SK-N-SH (cell line): ENCODE data around the gene ACTL10. TPM values are rescaled to one million over a fixed set of nuclear protein-coding genes. Genes with fewer than 3 reads are reported as not detected.

Experiments used
- CTCF ChIA-PET: fragments of 300-600, 350-600 bp; formaldehyde crosslinking; extraction: SDS; loops from one replicate; lab custom pipeline; 2021; lab: Yijun Ruan, JAX
- POLR2A ChIA-PET: fragments of 350-600 bp; sonication (Branson Sonifier 250); formaldehyde crosslinking; extraction: SDS; loops from one replicate; lab custom pipeline; 2020; ENCODE audit warnings: antibody characterized with exemption, inconsistent platforms; lab: Yijun Ruan, JAX
- DNase-seq: peaks from one replicate; pipeline ENCODE4 v3.0.0; 2012
- H2AFZ ChIP-seq: fragments of 200-600 bp; sonication (generic); 2 replicates; pipeline ENCODE4 v1.8.1; 2016; ENCODE audit warnings: antibody characterized with exemption, mild to moderate bottlenecking, low read depth
- H3F3A ChIP-seq: fragments of 200-600 bp; sonication (generic); replicated peaks from 2 replicates; pipeline ENCODE3; 2016; ENCODE audit warnings: antibody characterized with exemption, mild to moderate bottlenecking; ENCODE audit not compliant: insufficient read depth
- H3K27ac ChIP-seq, 2 experiments: fragments of 200-500 bp in 1 of 2; fragments of 200-600 bp in 1 of 2; sonication (Bioruptor generic) in 1 of 2; sonication (generic), shearing (Covaris generic) in 1 of 2; 2 replicates each; pipeline versions ENCODE4 v1.5.1 to v1.6.1; 2014 to 2016; ENCODE audit warnings: low read depth in 2 of 2, inconsistent platforms in 1 of 2, low read length in 1 of 2, mild to moderate bottlenecking in 1 of 2, mixed read lengths in 1 of 2
- H3K27me3 ChIP-seq: fragments of 200-600 bp; sonication (generic), shearing (Covaris generic); 2 replicates; pipeline ENCODE4 v1.6.1; 2016; ENCODE audit warnings: mixed run types; ENCODE audit not compliant: insufficient read depth
- H3K36me3 ChIP-seq, 2 experiments: fragments of 200-500 bp in 1 of 2; fragments of 200-600 bp in 1 of 2; sonication (Bioruptor generic) in 1 of 2; sonication (generic) in 1 of 2; replicated peaks in 1 of 2; 2 replicates each; pipeline versions ENCODE3 to v1.5.1; 2014 to 2016; ENCODE audit warnings: low read length in 1 of 2, mild to moderate bottlenecking in 1 of 2; ENCODE audit not compliant: insufficient read depth in 2 of 2, control insufficient read depth in 1 of 2
- H3K4me1 ChIP-seq, 2 experiments: fragments of 200-500 bp in 1 of 2; fragments of 200-600 bp in 1 of 2; sonication (Bioruptor generic) in 1 of 2; sonication (generic), shearing (Covaris generic) in 1 of 2; 2 replicates each; pipeline versions ENCODE4 v1.5.1 to v1.6.1; 2014 to 2016; ENCODE audit warnings: low read depth in 1 of 2, low read length in 1 of 2, mixed run types in 1 of 2; ENCODE audit not compliant: insufficient read depth in 2 of 2, control insufficient read depth in 1 of 2
- H3K4me2 ChIP-seq: fragments of 200-600 bp; sonication (generic), shearing (Covaris generic); 2 replicates; pipeline ENCODE4 v1.6.1; 2017; ENCODE audit warnings: mixed run types
- H3K4me3 ChIP-seq, 2 experiments: fragments of 200-500 bp in 1 of 2; fragments of 200-600 bp in 1 of 2; sonication (Bioruptor generic) in 1 of 2; sonication (generic), shearing (Covaris generic) in 1 of 2; 2 replicates each; pipeline versions ENCODE4 v1.5.1 to v1.8.1; 2014 to 2016; ENCODE audit warnings: low read depth in 2 of 2, inconsistent platforms in 1 of 2, low read length in 1 of 2, mild to moderate bottlenecking in 1 of 2, mixed read lengths in 1 of 2, moderate library complexity in 1 of 2
- H3K79me2 ChIP-seq: fragments of 200-600 bp; sonication (generic); 2 replicates; pipeline ENCODE4 v1.8.1; 2017; ENCODE audit warnings: mild to moderate bottlenecking; ENCODE audit not compliant: insufficient read depth
- H3K9ac ChIP-seq: fragments of 200-600 bp; sonication (generic); 2 replicates; pipeline ENCODE4 v1.6.1; 2017; ENCODE audit warnings: mixed run types
- H3K9me2 ChIP-seq: fragments of 200-600 bp; sonication (generic); 2 replicates; pipeline ENCODE4 v1.6.1; 2017; ENCODE audit warnings: mixed run types
- H3K9me3 ChIP-seq: fragments of 200-600 bp; sonication (generic); 2 replicates; pipeline ENCODE4 v1.6.1; 2017; ENCODE audit warnings: mixed run types, mild to moderate bottlenecking, moderate library complexity
- H4K20me1 ChIP-seq: fragments of 200-600 bp; sonication (generic); 2 replicates; pipeline ENCODE4 v1.6.1; 2017; ENCODE audit warnings: mild to moderate bottlenecking, mixed run types; ENCODE audit not compliant: insufficient read depth
- CHD2 ChIP-seq: fragments of 150-350 bp; IDR thresholded peaks from 2 replicates; pipeline ENCODE4 v1.6.1; 2018; ENCODE audit warnings: low read length; ENCODE audit not compliant: partially characterized antibody
- CTCF ChIP-seq: fragments of 200-600 bp; sonication (generic); IDR thresholded peaks from 2 replicates; pipeline ENCODE4 v1.6.1; 2017; ENCODE audit warnings: antibody characterized with exemption, mild to moderate bottlenecking, moderate library complexity
- ELF1 ChIP-seq: IDR thresholded peaks from 2 replicates; pipeline ENCODE4 v1.4.0; 2012
- FOXJ3 ChIP-seq: sonication (generic); formaldehyde crosslinking; IDR thresholded peaks from 2 replicates; pipeline ENCODE4 v1.5.1; 2020; ENCODE audit warnings: mild to moderate bottlenecking, missing genetic modification reagents
- FOXM1 ChIP-seq: IDR thresholded peaks from 2 replicates; pipeline ENCODE4 v1.4.0; 2012; ENCODE audit warnings: low read depth, mild to moderate bottlenecking
- GATA2 ChIP-seq: sonication (generic); formaldehyde crosslinking; IDR thresholded peaks from 2 replicates; pipeline ENCODE4 v1.5.0; 2020; ENCODE audit warnings: mild to moderate bottlenecking, missing genetic modification reagents
- JUND ChIP-seq: IDR thresholded peaks from 2 replicates; pipeline ENCODE4 v1.4.0; 2012
- MEF2A ChIP-seq: IDR thresholded peaks from 2 replicates; pipeline ENCODE4 v1.4.0; 2012; ENCODE audit warnings: low read depth, borderline replicate concordance
- MXI1 ChIP-seq: IDR thresholded peaks from 2 replicates; pipeline ENCODE4 v1.6.1; 2012; ENCODE audit warnings: mild to moderate bottlenecking, low read depth, low read length, improper control_type of control experiment
- NFIC ChIP-seq: IDR thresholded peaks from 2 replicates; pipeline ENCODE4 v1.4.0; 2012; ENCODE audit warnings: borderline replicate concordance
- PBX3 ChIP-seq: IDR thresholded peaks from 2 replicates; pipeline ENCODE4; 2012
- RAD21 ChIP-seq: IDR thresholded peaks from 2 replicates; pipeline ENCODE4 v1.6.1; 2012; ENCODE audit warnings: mild to moderate bottlenecking, low read length
- RFX5 ChIP-seq: IDR thresholded peaks from 2 replicates; pipeline ENCODE4 v1.6.1; 2012; ENCODE audit warnings: mild to moderate bottlenecking, improper control_type of control experiment, low read length
- SIN3A ChIP-seq: IDR thresholded peaks from 2 replicates; pipeline ENCODE4 v1.6.1; 2012; ENCODE audit warnings: low read depth, mild to moderate bottlenecking, low read length, moderate library complexity, borderline replicate concordance
- TAF1 ChIP-seq: IDR thresholded peaks from 2 replicates; pipeline ENCODE4 v1.6.1; 2012; ENCODE audit warnings: low read depth, mild to moderate bottlenecking, low read length, moderate library complexity, borderline replicate concordance
- TEAD4 ChIP-seq: IDR thresholded peaks from 2 replicates; pipeline ENCODE4 v1.4.0; 2012; ENCODE audit warnings: mild to moderate bottlenecking, borderline replicate concordance; ENCODE audit not compliant: insufficient read depth
- USF1 ChIP-seq: IDR thresholded peaks from 2 replicates; pipeline ENCODE4 v1.4.0; 2012; ENCODE audit warnings: low read depth, borderline replicate concordance
- USF2 ChIP-seq: fragments of 150-350 bp; IDR thresholded peaks from 2 replicates; pipeline ENCODE4 v1.6.1; 2017; ENCODE audit warnings: antibody characterized with exemption, low read length, low read depth, borderline replicate concordance
- YY1 ChIP-seq: IDR thresholded peaks from 2 replicates; pipeline ENCODE4 v1.4.0; 2012; ENCODE audit warnings: low read depth, mild to moderate bottlenecking
- WGBS: methylation state at CpG from one replicate; pipeline ENCODE4 v1.1.6; 2017; ENCODE audit warnings: low lambda C conversion rate; 5-methylcytosine and 5-hydroxymethylcytosine counted together
- polyA plus RNA-seq, 3 experiments: library from polyadenylated mRNA; depleted of rRNA; stranded (reverse); fragments of >200 nt; gene quantifications; 2 replicates each; pipeline ENCODE4 v1.2.3, GENCODE V29; 2012

ACTL10 gene
- polyA plus RNA-seq, 1 of the 3 experiments (the other 2 are of a cell fraction): 0.25 TPM

GRCh38 chr20:33640287-33640686 is 26.5 kb upstream of the ACTL10 start:
- ChIA-PET POLR2A (interaction anchor here (1.1 kb wide), 1 partner anchor 13 kb away, joined by 3 read pairs; no protein-coding TSS in a partner anchor), CTCF (interaction anchor here (0.7 to 1.0 kb wide), 2 partner anchors 183 to 308 kb away, joined by 3 read pairs; no protein-coding TSS in a partner anchor)
- Histone ChIP-seq H2AFZ (no peak overlapping the region), H3K4me3 (no peak overlapping the region), H3K9me2 (no peaks in the 10 kb centered on the region), H3K4me2 (no peak overlapping the region), H3F3A (no peaks in the 10 kb centered on the region), H3K27me3 (no peaks in the 10 kb centered on the region), H3K9ac (no peak overlapping the region), H3K27ac (no peak overlapping the region), H3K79me2 (no peaks in the 10 kb centered on the region), H3K36me3 (peaks cover 19 to 45% of the 10 kb centered on the region in 2 experiments), H3K9me3 (no peaks in the 10 kb centered on the region), H3K4me1 (peaks cover 0 to 5% of the 10 kb centered on the region in 2 experiments; a peak in 1 of 4 replicates)
- WGBS: 89% methylated on average over 13 of the region's 13 CpGs
- no peak for DNase-seq
- TF ChIP-seq FOXM1: no peak
- no peak for TF ChIP-seq MXI1
- no peak for TF ChIP-seq USF1
- no peak for TF ChIP-seq NFIC
- TF ChIP-seq USF2: no peak
- TF ChIP-seq YY1: no peak
- TF ChIP-seq JUND: no peak
- TF ChIP-seq ELF1: no peak
- no peak for TF ChIP-seq RAD21
- no peak for TF ChIP-seq GATA2
- TF ChIP-seq FOXJ3 (CRISPR knock-in tag): no peak
- TF ChIP-seq RFX5: no peak
- TF ChIP-seq CTCF: no peak
- no peak for TF ChIP-seq TEAD4
- TF ChIP-seq, all 33 proteins: peak for 0
- no peaks in the 10 kb centered on the region for H4K20me1 ChIP-seq

GRCh38 chr20:33644313-33645071 is 22.3 kb upstream of the ACTL10 start:
- WGBS: over 99% methylated on average over 24 of the region's 28 CpGs
- ChIA-PET POLR2A (no interaction called here), CTCF (interaction anchor here (1.1 to 1.5 kb wide), 2 partner anchors 12 to 187 kb away, joined by 3 to 5 read pairs; no protein-coding TSS in a partner anchor)

More at GRCh38 chr20:33644313-33645071, 22.3 kb upstream of the ACTL10 start:
- Histone ChIP-seq H3K4me1 (peaks cover 13 to 31% of the 10 kb centered on the region in 2 experiments; a peak in 3 of 4 replicates), H3K27ac (no peak overlapping the region; a peak in 1 of 4 replicates), H2AFZ (no peak overlapping the region), H3K79me2 (no peaks in the 10 kb centered on the region), H3K9ac (no peak overlapping the region), H3K9me2 (no peaks in the 10 kb centered on the region), H3K36me3 (peaks cover 7 to 33% of the 10 kb centered on the region in 2 experiments), H3K27me3 (no peaks in the 10 kb centered on the region), H3K4me2 (no peak overlapping the region), H3K9me3 (no peaks in the 10 kb centered on the region), H3K4me3 (no peak overlapping the region), H3F3A (peaks cover 12% of the 10 kb centered on the region), H4K20me1 (peaks cover 32% of the 10 kb centered on the region)
- no peak for DNase-seq
- TF ChIP-seq PBX3 (no peak), MEF2A (no peak), JUND (no peak), GATA2 (no peak; the same call in 1 of the 2 replicates), USF2 (no peak), MXI1 (no peak), SIN3A (no peak), RAD21 (no peak), CHD2 (no peak), TEAD4 (no peak), TAF1 (no peak), FOXJ3 (CRISPR knock-in tag) (no peak)
